Frontal cortex (tissue), 4 donors: ENCODE measurements around the gene ABCG1. TPM values are rescaled to one million over a fixed set of nuclear protein-coding genes. Genes with fewer than 3 reads are reported as not detected.
A peak's percentile ranks its signal among the peaks of the same experiment; 100 is the strongest.

Experiments
- DNase-seq, 2 donors: peaks; one replicate each; pipeline ENCODE4 v3.0.0; 2012; ENCODE audit warnings: low spot score in 2 of 2
- FAIRE-seq: peaks from 2 replicates; lab custom pipeline; 2012; peaks lifted over from hg19 to GRCh38; lab: Jason Lieb, UNC
- small RNA-seq: library from RNA; depleted of rRNA; stranded (forward); fragments of <200 nt; gene quantifications from one replicate; pipeline ENCODE3, GENCODE V24; 2014
- total RNA-seq: library from RNA; depleted of rRNA; stranded (reverse); fragments of >200 nt; gene quantifications from one replicate; pipeline ENCODE4 v1.2.3, GENCODE V29; 2014
- donor health status: control.
- donor health status: control.
- donor health status: control.

Gene ABCG1
- total RNA-seq, 1 donor from 2014 or later: 13.0 TPM

DNA sequence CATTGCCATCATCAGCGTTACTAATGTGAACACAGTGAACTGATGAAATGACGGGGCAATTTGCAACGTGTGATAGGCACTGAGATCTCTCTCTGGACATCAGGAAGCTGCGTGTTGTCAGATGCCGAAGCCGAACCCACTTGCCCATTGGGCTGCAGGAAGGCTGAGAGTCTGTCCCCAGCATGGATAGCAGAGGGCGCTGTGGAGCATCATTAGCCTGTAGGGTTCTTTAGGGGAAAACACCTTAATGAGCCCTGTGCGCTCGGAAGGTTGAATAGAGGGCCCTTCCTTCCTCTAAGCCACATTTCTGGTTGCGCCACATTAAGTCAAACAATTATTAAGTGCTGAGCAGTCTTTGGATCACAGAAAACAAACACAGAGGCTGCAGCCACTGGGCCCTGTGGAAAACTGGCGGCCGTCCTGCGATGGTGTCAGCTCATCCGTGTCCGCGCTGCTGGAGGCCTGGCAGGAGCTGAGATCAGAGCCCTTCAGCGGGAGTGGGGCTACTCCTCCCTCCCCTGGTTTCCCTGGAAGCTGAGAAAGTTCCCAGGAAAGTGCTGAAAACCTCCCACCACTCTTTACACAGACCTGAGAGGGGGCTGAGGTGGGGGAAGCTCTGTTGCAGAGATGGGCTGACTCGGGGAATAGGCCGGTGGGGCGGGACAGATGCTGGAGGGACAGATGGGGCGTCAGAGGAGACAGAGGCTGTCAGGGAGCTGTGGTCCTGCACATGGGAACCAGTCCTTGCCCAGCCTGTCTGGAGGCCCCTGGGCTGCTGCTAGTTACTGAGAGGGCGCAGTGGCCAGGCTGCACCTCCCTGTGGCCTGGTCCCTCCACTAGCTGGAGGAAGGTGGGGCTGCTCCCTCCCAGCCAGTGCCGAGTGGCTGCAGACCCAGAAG is 119.1 kb downstream of the ABCG1 start:
- peak in 1 of 2 donors; percentile 36 for DNase-seq
- no peak for FAIRE-seq

DNA sequence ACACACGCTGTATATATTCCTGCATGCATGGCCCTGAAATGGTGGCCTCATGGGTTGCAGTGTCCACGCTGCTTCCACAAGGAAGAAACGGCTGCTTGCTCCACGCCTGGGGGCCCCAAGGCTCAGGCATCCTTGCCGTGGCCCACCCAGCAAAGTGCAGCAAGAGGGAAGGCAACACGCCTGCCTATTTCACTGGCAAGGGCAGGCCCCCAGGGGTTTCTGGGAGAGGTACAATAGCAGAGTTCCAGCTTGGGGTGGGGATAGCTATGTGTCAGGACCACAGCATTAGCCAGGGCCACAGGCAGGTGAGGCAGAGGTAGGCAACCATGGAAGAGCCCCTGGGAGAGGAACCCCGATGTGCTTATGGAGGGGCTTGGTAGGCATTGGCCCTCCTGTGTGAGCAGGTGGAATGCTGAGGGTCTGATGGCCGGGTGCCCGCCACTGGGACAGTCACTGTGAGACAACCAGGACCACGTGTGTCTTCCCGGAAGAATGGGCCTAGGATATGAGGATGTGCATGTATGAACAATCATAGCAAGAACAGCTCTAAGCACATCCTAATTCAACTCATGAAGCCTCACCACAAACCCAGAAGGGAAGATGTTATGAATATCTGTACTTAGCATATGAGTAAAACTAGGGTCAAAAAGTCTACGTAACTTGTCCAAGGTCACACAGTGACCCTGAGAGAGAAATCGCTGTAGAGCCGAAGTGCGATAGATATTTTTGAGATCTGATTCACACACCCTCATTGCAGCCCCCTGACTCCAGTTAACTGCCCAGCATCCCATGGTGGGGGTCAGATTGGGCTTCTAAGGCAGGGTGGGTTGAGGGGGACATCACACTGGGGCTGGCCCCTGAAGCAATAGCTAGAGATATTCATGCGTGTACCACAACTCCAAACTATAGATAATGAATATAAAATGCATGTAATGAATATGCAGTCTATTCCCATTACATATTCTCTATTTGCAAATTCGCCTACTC is 120.1 kb downstream of the ABCG1 start:
- FAIRE-seq (no peak), DNase-seq (no peak)

DNA sequence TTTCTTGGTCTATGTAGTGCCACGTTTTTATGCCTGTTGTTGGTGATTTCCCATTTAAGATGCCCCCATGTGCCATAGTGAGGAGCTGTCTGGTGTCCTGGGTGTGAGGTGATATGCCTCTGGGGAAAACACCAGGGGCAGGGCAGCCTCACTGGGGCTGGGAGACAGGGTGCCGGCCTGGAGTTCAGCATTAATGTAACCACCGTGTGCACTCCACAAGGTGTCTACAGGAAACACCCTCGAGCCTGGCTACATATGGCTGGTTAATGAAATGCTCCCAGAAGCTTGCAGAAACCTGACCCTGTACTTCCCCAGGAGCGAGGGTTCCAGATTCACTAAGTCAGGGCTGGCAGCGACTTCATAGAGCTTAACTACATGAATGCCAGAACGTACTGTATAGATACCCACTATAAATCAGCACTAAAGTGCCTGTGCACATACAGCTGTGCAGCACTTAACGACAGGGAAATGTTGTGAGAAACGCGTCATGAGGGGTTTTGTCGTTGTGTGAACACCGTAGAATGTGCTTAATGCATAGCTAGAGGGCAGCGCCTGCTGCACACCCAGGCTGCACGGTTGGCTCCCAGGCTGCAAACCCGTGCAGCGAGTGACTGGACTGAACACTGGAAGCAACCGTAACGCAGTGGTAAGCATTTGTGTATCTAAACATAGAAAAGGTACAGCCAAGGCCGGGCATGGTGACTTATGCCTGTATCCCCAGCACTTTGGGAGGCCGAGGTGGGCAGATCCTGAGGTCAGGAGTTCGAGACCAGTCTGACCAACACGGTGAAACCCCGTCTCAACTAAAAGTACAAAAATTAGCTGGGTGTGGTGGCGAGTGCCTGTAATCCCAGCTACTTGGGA is 121.5 kb downstream of the ABCG1 start:
- no peak for DNase-seq
- FAIRE-seq: no peak

DNA sequence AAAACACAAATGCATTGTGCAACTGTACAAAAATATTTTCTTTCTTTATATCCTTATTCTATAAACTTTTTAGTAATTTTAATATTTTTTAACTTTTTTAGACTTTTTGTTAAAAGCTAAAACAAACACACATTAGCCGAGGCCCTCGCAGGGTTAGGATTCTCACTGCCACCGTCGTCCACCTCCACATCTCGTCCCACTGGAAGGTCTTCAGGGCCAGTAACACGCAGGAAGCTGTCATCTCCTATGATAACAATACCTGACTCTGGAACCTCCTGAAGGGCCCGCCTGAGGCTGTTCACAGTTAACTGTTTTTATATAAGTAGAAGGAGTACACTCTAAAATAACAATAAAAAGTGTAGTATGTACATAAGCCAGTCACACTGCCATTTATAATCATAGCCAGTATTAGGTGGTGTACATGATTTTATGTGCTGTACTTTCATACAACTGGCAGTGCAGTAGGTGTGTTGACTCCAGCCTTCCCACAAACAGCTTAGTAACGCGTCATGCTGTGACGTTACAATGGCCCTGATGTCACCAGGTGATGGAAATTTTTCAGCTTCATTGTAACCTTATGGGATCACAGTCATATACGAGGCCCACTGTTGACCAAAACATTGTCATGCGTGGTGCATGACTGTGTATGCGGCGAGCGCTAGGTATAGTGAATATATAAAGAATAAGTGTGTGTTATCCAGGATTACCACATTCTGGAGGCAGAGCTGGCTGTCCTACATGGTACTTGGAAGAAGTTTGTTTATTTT is 123.0 kb downstream of the ABCG1 start:
- FAIRE-seq (no peak), DNase-seq (no peak)

DNA sequence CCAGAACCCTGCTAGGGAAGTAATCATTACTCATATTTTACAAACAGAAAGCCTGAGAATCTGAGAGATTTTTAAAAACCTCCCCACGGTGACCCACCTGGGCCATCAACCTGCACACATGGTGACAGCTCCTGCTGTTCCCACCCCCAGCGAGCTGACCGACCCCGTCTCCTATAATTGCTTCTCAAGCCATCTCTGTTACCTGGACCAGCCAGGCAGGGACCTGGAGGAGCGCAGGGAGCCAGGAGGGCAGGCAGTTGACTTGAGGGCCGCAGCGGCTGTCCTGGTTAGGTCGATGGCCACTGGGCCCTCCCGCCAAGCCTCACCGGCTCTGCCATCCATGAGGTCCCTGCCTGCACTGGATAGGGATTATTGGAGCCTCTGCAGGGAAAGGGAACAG is 124.2 kb downstream of the ABCG1 start:
- no peak for DNase-seq
- FAIRE-seq: no peak

DNA sequence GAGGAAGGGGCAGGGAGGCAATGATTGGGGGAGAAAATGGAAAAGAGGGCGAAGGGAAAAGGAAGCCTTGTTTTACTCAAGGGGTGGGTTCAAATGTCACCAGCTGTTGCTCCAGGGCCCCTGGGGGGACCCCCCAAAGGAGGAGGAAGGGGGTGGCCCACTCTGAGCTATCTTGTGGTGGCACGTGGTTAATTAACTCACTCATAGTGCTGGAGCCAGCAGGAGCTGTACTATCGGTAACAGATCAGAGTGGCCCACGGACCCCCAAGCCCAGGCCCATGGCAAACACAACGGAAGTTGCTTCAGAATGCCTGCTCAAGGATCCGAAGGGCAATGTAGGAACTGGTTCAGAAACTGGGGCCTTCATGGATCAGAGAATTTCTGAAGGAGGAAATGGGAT is 124.6 kb downstream of the ABCG1 start:
- FAIRE-seq (no peak), DNase-seq (no peak)

DNA sequence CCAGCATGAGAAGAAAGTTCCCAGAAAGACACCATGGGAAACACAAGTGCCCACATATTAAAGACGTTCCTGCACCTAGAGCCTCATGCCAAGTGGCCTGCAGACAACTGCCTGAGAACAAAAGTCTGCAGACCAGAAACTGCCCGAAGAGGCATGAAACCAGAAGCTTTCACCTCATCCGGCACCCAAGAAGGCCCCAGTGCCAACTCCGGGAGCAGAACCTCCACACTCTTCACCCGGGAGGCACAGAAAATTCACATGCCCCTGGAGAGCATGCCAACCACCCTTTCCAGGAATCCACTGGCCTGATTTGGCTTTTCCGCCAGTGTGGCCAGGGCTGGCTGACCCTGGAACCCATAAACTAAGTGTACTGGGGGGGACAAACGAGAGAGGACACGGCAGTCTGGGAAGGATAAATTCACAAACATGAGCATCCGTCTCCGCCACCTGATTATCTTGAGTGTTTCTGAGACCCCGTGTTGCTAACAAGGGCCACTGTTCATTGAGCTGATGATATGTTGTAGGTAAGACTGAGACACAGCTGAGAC is 125.1 kb downstream of the ABCG1 start:
- FAIRE-seq (no peak), DNase-seq (no peak)

DNA sequence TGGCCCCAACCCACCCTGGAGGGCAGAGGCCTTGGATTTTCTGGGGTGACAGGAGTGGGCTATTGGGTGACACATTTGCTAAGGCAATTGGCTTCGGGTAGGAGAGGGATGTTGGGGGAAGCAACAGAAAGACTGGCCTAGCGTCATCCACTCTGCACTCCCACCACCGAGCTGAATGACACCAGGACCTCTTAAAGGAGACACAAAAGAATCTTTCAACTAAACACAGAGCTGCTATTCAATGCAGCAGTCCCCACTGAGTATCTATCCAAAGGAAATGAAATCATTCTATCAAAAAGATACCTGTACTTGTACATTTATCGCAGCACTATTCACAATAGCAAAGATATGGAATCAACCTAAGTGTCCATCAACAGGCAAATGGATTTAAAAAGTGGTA is 125.7 kb downstream of the ABCG1 start:
- FAIRE-seq (no peak), DNase-seq (no peak)

GRCh38 chr21:42346441-42346840 is 127.5 kb downstream of the ABCG1 start:
- no peak for FAIRE-seq

More at GRCh38 chr21:42346441-42346840, 127.5 kb downstream of the ABCG1 start:
- DNase-seq: no peak

Small RNAs within 50 kb of the gene (small RNA-seq; reads per million reads assigned to genes)
- not detected for gene RNA5SP492

Other genes with a start within 250 kb of the ABCG1 start
- 11.8 TPM for gene ZBTB21, start 208.8 kb upstream of the ABCG1 start, total RNA-seq
- gene UMODL1, start 147.8 kb upstream of the ABCG1 start, total RNA-seq: not detected
- gene TFF3, start 96.3 kb downstream of the ABCG1 start, total RNA-seq: not detected
- not detected for gene TFF2, start 131.9 kb downstream of the ABCG1 start, total RNA-seq
- not detected for gene TFF1, start 147.4 kb downstream of the ABCG1 start, total RNA-seq
- not detected for gene TMPRSS3, start 176.9 kb downstream of the ABCG1 start, total RNA-seq
- not detected for gene UBASH3A, start 184.8 kb downstream of the ABCG1 start, total RNA-seq